GM21576 (cell line): Measurements from ENCODE around the gene FMN1.

Source experiments
- ATAC-seq: cut with Tn5 transposase; IDR thresholded peaks from one replicate; pipeline ENCODE4 v1.9.1; 2021; ENCODE audit warnings: mild to moderate bottlenecking, moderate library complexity; ENCODE audit not compliant: unreplicated experiment

FMN1 gene

DNA sequence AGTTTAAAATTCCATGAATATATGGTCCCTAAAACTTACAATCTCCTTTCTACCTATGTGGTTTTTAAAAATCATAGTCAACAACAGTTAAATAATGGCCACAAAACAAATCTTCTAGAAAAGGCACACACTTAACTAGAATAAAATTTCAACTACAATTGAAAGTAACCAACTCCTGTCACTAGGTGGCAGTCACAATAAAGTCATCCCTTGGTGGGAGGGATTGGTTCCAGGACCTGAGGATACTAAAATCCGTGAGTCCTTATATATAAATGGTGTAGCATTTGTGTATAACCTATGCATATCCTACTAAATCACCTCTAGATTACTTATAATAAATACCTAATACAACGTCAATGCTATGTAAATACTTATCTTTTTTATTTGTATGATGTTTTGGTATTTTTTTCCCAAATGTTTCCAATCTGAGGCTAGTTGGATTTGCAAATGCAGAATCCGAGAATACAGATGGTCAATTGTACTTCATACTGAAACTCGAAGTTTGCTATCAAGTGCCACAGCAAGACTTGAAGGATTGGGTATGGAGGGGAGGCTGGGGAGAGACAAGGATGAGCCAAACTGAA is 172.6 kb downstream of the FMN1 start:
- no peak for ATAC-seq

- no peak for ATAC-seq
Measured at GRCh38 chr15:33019354-33019981, 175.0 kb downstream of the FMN1 start.

DNA sequence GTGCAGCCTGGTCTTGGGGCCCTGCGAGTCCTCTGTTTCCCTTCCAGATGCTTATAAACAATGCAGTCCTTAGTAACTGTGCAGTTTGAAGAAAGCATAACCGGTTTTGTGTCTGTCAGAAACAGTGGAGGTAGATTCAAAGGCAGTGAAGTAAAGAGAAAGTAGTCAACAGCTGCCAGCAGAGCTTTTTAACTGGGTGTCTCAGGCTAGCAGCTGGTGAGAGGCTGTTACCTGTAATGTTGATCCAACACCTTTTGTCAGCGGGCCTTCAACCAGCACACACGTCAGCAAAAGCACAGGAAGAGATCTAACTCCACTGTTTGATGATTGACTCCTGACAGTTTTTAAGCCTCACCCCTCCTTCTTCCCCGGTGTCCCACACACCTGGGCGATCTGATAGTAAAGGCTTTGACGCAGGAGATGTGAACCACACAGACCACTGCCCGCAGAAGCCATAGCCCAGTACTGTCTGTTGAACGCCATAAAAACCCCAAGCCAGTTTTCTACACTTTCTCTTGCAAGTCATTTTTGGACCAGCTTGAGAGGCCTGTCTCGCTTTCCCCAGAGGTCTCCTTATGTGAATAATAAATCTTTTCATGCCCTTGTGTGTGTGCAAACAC is 178.0 kb downstream of the FMN1 start:
- no peak for ATAC-seq

DNA sequence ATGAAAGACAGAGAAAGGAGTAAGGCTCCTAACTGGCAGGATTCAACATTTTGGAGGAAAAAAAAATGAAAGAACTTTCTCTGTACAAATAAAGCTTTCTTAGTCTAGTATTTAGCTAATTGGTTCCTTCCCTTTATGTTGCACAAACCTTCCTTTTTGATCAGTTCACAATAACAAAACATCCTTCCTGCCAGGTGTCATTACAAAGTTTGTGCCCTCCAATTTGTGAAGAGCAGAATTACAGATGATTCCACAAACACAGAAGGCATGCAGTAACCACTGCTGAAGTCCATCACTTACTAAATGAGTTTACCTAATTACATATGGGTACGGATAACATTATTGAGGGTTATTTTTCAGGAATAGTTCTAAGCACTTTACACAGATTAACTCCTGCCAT is 179.9 kb downstream of the FMN1 start:
- no peak for ATAC-seq

DNA sequence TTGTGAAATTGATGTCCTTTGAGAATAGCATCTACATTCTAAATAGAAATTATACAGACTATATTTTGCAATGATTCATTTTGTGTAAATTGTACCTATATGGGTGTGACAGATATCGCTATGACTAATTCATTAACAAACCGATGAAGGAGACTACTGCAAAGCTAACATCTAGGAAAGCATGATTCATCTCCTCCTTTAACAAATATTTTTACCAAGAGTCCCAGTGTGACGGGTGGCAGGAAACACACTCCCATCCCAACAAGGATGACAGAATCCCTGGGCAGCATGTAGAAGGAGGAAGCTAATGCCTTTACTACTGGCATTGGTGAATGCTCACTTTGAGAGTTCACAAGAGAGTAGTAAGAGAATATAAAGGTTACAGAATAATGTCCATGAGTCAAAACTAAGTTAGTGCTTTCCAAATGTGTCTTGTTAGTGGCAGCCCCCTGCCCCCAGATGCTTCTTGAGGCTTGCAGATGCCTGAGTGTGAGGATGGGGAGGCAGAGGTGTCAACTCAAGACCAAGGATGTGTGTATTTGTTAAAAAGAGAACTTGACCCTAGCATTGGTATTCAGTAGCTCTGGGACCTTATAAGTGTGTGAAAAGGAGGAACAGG is 180.6 kb downstream of the FMN1 start:
- no peak for ATAC-seq

DNA sequence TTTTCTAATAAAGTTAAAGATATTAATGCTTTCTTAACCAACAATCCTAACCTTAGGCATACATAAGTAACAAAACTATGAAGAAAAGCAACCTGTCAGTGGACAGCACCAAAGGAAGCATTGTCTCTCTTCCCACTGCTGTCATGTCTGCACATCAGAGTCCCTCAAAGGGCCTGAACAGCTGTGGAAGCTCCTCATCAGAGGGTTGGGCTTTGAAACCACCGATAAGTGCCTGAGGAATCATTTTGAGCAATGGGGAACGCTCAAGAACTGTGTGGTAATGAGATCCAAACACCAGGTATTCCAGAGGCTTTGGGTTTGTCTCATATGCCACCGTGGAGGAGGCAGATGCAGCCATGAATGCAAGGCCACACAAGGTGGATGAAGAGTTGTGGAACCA is 182.5 kb downstream of the FMN1 start:
- ATAC-seq: no peak

GRCh38 chr15:33009603-33010002 is 184.9 kb downstream of the FMN1 start:
- ATAC-seq: no peak

GRCh38 chr15:33009026-33009425 is 185.5 kb downstream of the FMN1 start:
- ATAC-seq: no peak

GRCh38 chr15:33008284-33008995 is 186.1 kb downstream of the FMN1 start:
- ATAC-seq: no peak

GRCh38 chr15:33007303-33007855 is 187.1 kb downstream of the FMN1 start:
- ATAC-seq: no peak

GRCh38 chr15:33005582-33005981 is 188.9 kb downstream of the FMN1 start:
- ATAC-seq: no peak

- ATAC-seq: no peak
Measured at GRCh38 chr15:33001926-33002325, 192.6 kb downstream of the FMN1 start.

DNA sequence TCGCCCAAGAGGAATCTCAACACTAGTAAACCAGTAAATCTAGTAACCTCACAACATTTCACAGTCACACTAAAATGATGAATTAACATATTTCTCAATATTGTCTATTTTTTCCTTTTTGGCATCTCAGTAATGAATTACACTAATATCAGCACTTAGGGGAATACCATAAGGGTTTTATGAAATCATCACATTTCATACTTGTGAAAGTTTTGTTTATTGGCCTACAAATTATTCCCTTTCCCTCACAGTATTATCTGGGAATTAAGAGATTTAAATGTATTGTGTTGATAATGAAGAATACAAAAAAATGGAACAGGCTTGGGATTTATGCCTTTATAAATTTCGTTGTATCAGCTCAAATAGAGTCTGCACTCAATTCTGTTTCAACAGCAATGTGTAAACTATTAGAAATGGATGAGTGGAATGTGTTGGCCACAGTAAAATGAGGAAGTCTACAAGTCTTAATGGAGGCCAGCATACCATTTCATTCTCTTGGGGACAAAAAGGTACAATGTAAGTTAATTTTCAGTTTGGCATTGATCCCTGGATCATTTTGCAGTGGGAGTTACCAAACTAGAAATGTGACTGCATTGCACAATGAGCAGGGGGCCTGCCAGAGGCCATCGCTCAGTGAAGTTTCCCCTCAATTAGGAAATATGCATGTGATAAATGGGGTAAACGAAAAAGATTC is 195.4 kb downstream of the FMN1 start:
- no peak for ATAC-seq

DNA sequence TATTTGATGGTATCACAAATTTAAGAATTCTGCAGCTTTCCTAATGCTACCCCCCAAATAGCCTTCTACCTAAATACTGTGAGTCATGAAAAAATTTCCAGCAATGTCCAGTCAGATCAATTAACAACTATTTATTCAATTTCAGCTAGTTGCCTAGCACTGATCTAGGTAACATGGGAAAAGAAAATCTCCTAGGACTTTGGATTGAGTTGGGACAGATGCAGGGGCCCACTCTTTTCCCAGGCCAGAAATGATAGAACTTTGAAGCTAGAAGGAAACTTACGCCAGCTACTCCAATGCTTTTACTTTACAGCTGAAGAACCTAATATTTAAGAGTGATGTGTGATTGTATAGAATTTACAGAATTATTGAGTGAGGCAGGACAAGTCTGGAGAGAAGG is 196.3 kb downstream of the FMN1 start:
- no peak for ATAC-seq

GRCh38 chr15:32994810-32995424 is 199.6 kb downstream of the FMN1 start:
- no peak for ATAC-seq

DNA sequence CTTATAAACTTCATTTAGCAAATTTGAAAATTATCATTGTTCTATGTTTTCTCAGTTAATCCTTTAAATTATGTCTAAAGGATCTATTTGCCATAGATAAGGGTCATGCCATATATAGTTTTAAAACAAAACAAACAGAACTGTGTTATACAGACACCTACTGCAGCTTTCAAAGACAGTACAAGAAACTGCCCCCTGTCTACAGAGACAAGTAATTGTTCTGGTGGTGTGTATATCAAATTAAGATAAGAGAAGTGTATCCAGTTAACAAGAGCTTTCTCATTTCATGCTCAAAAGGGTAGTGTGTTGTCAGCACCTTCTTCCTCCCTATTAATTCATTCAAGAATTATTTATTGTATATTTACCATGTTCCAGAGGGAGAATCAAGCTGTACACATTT is 201.2 kb downstream of the FMN1 start:
- no peak for ATAC-seq

DNA sequence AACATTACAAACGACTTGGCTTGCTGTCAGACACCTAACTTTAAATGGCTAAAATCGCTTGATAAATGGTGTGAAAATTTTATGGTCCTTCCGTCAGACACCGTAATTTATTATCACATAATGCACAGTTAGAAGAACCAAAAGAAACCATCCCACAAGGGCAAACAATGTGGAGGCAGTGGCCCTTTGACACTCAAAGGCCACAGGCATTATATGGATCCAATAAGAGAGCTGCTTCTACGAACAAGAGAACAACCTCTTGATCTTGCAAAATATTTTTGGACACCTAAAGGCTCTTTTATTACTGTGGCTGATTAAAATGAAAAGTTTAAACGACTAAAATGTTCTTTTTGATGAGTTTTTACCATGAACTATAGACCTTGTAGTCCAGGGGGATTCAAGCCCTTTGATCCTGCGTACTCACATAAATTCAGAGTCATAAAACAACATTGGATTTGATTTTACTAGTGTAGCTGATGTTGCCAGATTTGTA is 202.8 kb downstream of the FMN1 start:
- ATAC-seq: no peak

- no peak for ATAC-seq
Measured at GRCh38 chr15:32990071-32990470, 204.4 kb downstream of the FMN1 start.

DNA sequence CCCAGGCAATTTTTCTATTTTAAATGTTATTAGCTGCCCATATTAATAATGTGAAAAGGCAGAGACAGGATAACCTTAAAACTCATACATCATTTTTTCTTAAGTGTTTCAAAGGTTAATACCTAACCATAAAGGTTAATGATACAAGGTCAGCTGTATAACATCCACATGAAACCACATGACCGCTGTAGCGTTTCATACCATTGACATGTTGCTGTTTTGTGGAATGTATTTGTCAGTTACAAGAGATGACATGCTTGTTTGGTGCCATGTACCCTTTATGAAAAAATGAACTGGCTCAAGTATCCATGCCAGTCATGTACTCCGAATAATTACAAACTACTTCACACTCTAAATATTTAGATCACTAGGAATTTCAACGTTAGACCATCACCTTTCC is 207.4 kb downstream of the FMN1 start:
- ATAC-seq: no peak

- ATAC-seq: no peak
Measured at GRCh38 chr15:32986147-32986546, 208.4 kb downstream of the FMN1 start.
